HG02852 (cell line): ENCODE data around the gene PORCN.
A peak's percentile ranks its signal among the peaks of the same experiment; 100 is the strongest.

Source experiments
- ATAC-seq: cut with Tn5 transposase; IDR thresholded peaks from one replicate; pipeline ENCODE4 v1.9.1; 2021; ENCODE audit warnings: mild to moderate bottlenecking, moderate library complexity; ENCODE audit not compliant: unreplicated experiment

Gene PORCN

GRCh38 chrX:48475774-48476577 is 32.8 kb upstream of the PORCN start, which contains the start of gene FTSJ1:
FTSJ1 (plus strand) TSS chrX:48476199; CDS start chrX:48478048, 1,849 bp downstream.
- peak; percentile 88 for ATAC-seq

- ATAC-seq = no peak
These were observed 31.9 kb upstream of the PORCN start for GRCh38 chrX:48476919-48477318.

DNA sequence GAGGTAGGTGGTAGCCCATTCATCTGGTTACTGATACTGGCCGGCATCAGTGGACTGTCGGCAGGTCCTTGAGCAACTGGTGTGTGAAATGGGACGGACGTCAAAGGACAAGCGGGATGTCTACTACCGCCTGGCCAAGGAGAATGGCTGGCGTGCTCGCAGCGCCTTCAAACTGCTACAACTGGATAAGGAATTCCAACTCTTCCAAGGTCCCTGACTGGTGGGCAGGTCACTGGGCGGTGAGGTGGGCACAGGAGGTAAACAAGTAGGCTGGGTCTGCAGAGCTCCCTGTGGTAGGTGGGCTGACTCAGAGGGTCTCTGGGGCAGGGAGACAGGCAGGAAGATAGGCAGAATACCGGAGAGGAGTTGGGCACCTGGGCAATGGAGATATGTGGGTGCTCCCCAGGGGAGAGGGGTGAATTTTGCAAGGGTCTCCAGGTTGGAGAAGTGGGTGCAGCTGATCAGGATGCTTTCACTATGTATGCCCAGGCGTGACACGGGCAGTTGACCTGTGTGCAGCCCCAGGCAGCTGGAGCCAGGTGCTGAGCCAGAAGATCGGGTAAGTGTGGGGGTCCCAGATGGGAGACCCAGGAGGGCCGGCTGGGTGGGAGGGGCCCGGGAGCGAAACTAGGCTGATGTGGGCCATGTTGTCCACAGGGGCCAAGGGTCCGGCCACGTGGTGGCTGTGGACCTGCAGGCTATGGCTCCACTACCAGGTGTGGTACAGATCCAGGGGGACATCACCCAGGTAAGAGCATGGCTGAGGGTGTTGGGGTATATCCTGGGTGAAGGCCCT is 30.6 kb upstream of the PORCN start:
- ATAC-seq = no peak

GRCh38 chrX:48478806-48479205 is 30.0 kb upstream of the PORCN start:
- no peak for ATAC-seq

GRCh38 chrX:48480142-48480541 is 28.6 kb upstream of the PORCN start:
- no peak for ATAC-seq

DNA sequence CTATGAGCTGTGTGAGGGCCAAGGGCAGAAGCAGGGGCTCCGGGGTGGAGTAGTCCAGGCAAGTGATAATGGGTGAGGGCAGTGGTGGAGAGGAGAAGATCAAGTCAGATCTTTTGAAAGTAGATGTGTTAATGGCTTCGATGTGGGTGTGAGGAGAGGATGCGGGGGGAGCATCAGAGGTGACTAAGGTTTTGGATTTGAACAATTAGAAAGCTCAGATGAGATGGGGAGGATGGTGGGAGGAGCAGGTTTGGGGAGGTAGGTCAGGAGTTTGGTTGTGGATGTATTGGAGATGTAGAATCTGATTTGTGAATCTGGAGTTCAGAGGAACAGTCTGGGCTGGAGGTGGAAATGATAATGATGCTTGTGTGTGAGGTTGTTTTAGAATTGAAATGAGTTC is 28.2 kb upstream of the PORCN start:
- no peak for ATAC-seq

DNA sequence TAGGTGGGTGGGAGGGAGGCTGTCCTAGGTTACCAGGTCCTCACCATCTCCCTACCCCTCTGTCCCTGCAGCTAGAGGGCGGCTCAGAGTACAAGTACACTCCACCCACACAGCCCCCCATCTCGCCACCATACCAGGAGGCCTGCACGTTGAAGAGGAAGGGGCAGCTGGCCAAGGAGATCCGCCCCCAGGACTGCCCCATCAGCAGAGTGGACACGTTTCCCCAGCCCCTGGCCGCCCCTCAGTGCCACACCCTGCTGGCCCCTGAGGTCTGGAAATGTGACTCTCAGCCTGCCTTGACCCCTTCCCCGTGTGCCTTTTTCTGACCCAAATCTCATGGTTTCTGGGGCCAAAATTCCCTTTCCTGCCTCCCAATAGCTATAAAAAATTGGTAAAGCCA is 26.3 kb upstream of the PORCN start:
- no peak for ATAC-seq

GRCh38 chrX:48487362-48487798 is 21.4 kb upstream of the PORCN start:
- no peak for ATAC-seq

- ATAC-seq = no peak
These were observed 20.8 kb upstream of the PORCN start for GRCh38 chrX:48488034-48488433.

DNA sequence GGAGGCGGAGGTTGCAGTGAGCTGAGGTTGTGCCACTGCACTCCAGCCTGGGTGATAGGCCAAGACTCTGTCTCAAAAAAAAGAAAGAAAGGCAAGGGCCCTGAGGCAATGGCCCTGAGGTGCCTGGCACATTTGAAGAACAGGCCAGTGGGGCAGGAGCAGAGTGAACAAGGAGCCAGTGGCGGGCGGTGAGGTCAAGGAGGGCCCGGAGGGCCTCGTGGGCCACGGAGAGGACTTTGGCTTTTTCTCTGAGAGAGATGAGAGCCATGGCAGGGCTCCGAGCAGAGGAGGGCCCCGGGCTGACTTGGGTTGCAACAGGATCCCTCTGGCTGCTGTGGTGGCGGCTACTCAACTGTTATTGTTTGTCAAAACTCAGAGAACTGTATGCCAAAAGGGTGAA is 19.5 kb upstream of the PORCN start:
- no peak for ATAC-seq

GRCh38 chrX:48489892-48490291 is 18.9 kb upstream of the PORCN start:
- ATAC-seq = no peak

GRCh38 chrX:48490661-48491060 is 18.1 kb upstream of the PORCN start:
- no peak for ATAC-seq

DNA sequence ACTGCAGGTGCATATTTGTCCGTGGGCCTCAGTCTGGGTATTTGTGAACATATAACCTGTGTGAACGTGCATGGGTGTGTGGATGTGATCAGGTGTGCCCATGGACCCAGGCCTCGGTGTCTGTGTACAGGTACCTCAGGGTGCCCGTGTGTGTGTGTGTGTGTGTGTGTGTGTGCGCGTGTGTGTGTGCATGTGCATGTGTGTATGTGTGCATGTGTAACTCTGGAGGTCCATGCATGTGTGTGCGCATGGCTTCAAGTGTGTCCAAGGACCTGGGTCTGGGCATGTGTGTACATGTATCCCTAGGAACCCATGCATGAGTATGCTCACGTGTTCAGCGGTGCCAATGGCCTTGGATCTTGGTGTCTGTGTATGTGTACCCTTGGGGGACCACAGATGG is 17.0 kb upstream of the PORCN start:
- ATAC-seq = no peak

DNA sequence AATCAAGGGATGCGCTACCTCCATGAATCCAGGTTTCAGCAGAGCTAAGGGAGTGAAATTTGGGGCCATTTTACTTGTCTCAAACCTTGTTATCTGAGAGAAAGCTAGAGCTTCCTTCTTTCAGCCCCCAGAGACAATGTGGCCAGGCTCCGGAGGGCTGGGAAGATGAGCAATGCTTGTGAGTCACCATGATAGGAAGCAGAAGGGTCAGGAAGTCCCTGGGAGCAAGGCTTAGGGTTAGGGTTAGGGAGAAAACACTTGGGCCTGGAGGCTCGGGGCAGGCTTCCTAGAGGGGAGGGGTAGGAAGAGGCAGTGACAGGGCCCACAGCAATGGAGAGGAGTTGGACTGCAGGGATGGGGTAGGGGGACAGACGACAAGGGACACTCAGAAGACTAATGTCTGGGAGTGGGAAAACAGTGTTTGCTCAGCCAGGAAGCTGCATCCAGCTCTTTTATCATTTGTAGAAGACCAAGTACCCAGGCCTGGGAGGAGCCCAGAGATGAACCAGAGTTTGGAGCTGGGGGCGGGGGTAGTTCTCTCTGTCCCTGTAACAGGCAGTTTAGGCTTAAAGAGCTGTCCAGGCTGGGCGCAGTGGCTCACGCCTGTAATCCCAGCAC is 16.4 kb upstream of the PORCN start:
- no peak for ATAC-seq

GRCh38 chrX:48493890-48494364 is 14.9 kb upstream of the PORCN start:
- no peak for ATAC-seq

DNA sequence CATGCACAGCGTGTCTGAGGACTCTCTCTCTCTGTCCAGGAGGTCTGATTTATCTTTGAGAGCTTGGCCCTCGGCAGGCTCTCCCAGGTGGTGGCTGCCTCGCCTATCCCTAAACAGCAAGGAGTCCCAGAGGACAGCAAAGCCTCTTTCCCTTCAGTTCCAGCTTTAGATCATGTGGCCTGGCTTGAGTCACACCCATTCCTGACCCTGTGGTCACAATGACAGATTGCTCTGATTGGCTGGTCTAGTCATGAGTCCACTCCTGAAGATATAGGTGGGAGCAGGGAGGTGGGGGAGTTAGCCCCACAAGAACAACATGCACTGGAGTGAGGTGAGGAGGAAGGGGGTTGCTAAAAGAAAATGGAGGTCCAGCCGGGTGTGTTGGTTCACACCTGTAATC is 12.1 kb upstream of the PORCN start:
- ATAC-seq = no peak

DNA sequence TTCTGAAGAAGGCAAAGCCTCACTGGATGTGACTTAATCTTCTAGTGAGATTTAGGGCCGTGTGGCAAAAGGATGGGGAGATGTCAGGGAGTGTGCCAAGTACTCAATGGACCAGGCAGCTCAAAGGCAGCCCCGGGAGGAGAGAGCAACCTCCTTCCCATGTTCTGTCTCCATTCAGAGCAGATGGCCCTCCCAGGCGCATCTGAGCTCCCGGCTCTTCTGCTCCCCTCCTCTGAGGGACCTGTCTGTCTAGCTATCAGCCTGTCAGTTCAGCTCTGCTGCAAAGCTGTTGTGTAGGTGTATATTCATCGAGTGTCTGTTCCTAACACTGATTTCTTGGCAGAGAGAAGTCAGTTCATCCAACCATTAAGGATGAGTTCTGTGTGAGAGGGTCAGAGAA is 10.9 kb upstream of the PORCN start:
- ATAC-seq = no peak

DNA sequence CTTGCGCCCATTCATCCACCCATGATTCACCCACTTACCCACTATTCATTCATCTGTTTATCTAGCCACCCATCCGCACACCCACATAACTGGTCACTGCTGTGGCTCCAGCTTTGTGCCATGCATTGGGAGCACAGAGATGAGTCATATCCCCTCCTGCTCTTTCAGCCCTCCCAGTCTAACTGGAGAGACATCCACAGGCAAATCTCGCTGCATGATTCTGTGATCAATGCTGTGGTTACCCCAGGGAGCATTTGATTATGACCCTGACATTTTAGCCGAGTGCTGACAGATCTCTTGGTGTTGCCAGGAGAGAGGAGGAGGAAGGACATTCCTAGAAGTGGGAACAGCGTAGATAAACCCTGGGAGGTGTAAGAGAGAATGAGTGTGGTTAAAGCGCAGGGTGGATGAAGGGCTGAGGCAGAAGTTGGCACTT is 10.4 kb upstream of the PORCN start:
- no peak for ATAC-seq

GRCh38 chrX:48504261-48504660 is 4.5 kb upstream of the PORCN start:
- no peak for ATAC-seq

- no peak for ATAC-seq
These were observed 3.3 kb upstream of the PORCN start for GRCh38 chrX:48505481-48505880.

- ATAC-seq = no peak
These were observed 1.5 kb upstream of the PORCN start for GRCh38 chrX:48507246-48507645.

- peak; percentile 13 for ATAC-seq
These were observed 426 bp downstream of the PORCN start for GRCh38 chrX:48509245-48509590.
